Forelimb muscle (tissue), 1 donor: ENCODE measurements around the gene ELAVL2. TPM values are rescaled to one million over a fixed set of nuclear protein-coding genes. Genes with fewer than 3 reads are reported as not detected.
"Not testable (repeated sequence)": the region's sequence is repeated elsewhere in the genome, so short reads cannot be mapped to it uniquely, and the experiment has no call there.

Experiments used
- DNase-seq: peaks from one replicate; pipeline ENCODE4 v3.0.0-alpha.2; 2013; ENCODE audit warnings: low read depth
- polyA plus RNA-seq: library from polyadenylated mRNA; unstranded; fragments of 120-200 nt; gene quantifications from one replicate; pipeline ENCODE4 v1.2.1, GENCODE V29; 2013; ENCODE audit not compliant: insufficient read length

Gene ELAVL2
- polyA plus RNA-seq, 1 donor, result 1.3 TPM

DNA sequence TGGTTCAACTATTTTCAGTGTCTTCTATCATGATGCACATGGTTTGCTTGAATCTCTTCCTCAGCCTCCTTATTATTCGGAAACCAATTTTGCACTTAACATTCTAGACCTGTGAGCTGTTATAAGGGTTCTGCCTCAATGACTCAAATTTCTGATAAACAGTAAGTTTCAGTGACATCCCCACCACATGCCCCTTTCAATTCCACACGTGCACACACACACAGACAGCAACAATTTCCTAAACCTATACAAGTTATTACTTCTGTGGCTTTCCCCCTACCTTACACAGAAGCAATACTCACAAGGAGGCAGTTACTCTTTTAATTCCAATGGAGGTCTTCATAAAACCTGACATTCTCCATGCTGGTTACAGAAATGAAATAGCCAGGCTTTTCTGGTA, 102.4 kb downstream of the ELAVL2 start:
- DNase-seq, result no peak

DNA sequence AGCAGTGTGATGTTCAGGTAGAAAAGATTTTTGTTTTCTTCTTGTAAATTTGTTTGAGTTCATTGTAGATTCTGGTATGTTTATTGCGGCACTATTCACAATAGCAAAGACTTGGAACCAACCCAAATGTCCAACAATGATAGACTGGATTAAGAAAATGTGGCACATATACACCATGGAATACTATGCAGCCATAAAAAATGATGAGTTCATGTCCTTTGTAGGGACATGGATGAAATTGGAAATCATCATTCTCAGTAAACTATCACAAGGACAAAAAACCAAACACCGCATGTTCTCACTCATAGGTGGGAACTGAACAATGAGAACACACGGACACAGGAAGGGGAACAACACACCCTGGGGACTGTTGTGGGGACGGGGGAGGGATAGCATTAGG, 103.0 kb downstream of the ELAVL2 start:
- not testable (repeated sequence) for DNase-seq

DNA sequence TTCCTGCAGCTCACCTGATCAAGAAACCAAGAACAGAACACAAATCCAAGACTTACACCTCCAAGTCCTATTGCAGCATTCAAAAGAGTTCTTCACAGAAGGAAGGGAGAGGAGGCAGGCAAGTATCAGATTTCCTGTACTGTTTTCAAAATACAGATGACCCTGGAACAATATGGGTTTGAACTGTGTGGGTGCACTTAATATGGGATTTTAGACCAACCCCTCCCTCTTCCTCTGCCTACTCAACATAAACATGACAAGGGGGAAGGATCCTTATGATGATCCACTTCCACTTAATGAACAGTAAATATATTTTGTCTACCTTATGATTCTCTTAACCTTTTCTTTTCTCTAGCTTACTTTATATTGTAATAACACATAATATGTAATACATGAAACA, 104.6 kb downstream of the ELAVL2 start:
- DNase-seq, result no peak

DNA sequence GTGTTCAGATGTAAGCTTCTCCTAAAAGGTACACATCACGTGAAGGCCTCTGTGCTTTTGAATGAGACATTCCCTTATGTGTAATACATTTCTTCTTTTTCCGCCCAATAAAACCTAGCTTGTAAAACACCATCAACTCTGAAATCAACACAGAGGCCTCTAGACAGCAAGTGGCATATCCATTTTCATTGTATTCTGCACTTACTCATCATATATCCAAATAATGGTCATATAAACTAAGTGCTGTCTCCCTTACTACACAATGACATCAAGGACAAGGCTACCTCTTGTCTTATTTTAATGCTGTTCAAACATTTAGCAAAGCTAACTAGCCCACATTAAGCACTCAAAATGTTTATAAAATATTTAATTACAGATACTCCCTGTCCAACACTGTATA, 108.5 kb downstream of the ELAVL2 start:
- DNase-seq, result no peak

DNA sequence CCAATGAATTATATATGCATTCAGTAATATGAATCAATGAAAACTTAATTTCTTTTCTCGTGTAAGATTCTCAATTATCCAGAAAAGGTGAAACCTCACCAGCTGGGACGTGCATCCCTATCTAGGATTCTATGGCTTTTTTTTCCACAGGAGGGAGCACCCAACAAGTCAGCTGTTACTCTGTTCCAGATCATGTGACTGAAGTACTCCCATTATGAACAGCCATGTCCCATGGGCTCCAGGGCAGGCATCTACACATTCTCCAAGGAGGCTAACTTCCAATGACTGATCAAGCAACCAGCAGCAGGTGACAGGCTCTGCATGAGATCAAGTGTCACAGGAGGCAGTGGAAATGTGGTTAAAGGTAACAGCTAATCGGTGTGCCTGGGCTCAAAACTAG, 118.8 kb downstream of the ELAVL2 start:
- no peak for DNase-seq

DNA sequence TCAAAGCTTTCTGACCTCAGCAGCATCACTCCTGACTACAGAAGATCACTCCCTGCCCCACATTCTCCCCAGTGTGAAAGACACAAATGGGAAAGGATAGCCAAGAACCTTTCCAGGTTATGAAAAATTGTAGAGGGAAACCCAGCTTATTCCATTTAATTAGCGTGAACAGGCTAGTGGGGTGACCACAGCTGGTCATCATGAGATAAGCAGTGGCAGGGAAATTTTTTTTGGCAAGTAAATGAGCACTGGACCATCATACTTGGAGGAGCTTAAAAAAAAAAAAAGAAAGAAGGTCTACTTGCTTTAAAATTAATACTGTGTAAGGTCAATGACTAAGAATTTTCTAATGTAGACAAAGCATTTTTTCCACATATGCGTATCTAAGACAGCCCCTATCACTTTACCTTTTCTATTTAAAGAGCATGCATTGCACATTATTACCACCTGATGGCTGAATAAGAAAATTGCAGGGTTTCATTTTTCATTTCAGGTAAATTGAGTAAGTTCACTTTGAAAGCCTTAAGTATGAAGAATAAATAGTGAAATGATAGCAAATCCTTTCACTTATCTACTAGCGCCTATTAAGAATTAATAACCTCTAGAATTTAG, 123.6 kb downstream of the ELAVL2 start:
- no peak for DNase-seq

DNA sequence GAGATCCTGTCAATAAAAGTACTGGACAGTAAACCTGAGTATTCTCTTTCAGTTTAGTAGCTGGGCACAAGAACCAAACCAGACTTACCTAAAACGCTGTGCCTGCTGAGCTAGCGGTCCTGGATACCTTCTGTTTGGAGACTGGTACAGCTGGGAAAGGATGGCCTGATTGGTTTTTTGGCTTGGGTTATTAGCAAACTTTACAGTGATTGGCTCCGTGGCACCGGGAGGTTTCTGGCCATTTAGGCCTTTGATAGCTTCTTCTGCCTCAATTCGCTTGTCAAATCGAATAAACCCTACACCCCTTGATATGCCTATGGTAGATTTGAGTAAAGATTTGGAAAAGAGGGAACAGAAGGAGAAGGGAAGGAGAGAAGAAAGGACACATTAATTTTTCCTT, 124.7 kb downstream of the ELAVL2 start:
- DNase-seq, result no peak

DNA sequence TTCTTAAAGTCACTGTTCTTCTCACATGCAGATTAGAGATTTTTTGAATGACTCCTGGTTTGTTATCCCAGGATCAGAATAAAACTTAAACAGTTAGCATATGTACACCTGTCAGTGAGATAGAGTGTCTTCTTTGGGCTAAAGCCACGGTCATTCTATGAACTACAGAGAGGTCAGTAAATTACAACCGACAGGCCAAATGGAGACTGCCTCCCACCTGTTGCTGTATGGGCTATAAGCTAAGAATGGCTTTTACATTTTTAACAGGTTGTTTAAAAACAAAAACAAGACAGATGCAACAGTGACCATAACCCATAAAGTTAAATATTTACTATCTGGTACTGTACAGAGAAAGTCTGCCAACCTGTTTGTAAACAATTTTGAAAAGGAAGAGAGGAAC, 125.7 kb downstream of the ELAVL2 start:
- DNase-seq, result no peak

DNA sequence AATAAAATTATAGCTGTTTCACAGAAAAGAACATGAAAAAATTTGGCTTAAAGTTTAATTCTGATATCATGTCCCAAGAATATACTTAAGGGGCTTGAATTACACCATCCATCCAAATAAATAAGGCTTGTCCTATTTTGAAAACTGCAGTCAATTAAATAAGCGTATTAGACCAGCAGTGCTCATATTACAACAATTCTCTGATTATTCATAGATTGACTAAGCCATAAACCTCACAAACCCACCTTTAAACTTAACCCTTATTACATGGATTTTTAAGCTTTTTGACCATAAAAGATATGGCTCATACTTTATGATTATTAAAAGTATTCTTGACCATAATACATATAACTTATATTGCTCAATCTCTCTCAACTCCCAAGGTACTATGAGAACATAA, 127.9 kb downstream of the ELAVL2 start:
- no peak for DNase-seq

DNA sequence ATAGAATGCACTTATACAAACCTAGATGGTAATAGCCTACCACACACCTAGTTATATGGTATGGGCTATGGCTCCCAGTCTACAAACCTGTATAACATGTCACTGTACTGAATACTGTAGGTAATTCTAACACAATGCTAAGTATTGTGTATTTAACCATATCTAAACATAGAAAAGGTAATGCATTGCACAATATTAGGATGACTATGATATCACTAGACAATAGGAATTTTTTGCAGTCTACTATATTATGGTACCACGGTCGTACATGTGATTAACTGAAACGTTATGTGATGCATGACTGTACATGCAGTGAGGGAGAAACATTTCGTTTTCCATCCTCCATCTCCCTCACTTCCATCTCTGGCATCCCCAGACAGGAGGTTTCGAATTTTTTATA, 130.5 kb downstream of the ELAVL2 start:
- DNase-seq, result no peak

DNA sequence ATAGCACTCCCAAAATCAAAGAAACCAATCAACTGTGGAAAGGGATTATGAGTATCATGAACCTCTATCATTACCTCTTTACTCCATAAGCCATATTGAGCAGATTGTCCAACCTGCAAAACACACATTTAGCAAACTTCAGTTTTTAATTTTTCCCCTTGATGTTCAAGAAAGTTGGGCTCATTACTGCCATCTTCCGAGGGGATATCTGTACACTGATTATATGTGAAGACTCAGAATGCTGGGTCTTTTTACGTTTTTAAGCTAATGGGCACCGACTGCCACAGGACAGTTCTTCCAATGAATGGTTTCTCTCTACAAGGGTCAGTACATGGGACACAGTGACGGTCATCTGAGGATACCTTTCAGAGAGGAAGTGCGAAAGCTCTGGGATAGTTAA, 132.7 kb downstream of the ELAVL2 start:
- no peak for DNase-seq

DNA sequence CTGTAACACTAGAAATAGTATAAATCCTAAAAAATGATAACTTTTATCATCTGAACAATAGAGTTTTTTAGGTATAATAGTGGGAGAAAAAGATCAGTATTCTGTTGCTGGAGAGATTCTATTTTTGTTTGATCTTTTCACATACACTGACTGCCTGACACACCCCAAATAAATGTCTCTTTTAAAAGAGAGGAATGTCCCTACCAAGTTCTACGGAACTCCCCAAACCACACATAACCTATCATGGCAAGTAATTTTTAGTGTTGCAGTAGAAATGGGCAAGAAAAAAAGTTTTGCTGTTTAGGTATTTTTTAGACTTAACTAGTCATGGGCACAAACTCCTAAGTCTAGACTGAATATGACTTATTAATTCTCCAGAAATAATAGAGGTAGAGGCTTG, 139.1 kb downstream of the ELAVL2 start:
- DNase-seq, result no peak

DNA sequence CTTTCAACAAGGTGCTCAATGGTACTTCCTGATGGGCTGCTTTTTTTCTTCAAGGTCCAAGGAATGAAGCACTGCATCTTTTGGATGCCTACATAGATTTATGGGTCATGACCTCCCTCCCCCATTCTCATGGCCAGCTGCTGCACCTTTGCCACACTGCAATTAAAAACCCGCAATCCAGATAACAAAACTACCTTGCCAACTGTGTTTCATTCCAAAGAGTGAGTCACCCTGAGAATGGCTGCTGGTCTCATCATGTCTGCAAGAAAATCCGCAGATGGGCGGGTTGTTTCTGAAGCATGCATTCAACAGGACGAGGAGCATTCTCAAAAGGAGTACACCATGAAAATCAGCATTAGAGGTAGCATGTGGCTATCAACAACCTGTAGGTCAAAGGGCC, 139.8 kb downstream of the ELAVL2 start:
- DNase-seq, result no peak

DNA sequence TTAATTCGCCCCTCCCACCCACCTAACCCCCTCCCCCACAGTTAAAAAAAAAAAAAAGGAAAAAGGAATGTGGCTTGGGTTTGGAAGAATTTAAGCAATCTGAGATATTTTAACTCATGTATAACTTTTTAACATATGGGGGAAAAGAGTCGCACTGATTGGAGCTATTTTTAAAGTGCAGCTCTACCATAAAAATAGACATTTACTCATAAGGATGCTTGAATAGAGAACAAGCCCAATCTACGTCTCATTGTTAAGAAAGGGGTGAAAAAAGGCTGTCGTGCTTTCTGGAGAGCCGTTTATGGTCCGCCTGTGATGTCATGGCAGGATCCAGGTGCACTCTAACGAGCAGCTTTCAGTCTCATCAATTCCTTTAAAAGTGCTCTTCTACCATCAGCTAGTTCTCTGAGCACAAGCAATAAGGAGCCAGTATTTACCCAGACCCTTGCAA, 142.4 kb downstream of the ELAVL2 start:
- DNase-seq, result no peak

DNA sequence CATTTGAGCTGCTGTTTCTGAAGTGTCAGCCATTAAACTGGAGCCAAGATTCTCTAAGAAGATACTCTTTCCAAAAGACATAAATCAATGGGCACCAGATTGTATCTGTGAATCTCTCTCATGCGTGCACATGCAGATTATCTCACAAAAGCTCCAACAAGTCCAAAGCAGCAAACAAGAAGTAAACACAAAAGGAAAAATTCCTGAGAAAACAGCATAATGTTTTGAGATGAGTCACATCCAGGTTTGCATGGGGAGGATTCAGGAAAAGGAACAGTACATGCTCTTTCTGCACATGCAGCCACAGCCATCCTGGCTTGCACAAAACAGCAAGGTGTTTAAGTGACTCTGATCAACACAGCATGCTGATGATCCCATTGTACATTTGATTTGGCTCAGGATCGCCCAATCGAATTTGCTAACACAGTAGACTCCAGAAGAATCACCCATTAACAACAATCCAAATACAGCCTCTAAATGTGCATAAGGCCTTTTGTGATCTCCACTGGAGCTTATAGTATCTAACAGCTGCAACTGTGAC, 143.1 kb downstream of the ELAVL2 start:
- no peak for DNase-seq

DNA sequence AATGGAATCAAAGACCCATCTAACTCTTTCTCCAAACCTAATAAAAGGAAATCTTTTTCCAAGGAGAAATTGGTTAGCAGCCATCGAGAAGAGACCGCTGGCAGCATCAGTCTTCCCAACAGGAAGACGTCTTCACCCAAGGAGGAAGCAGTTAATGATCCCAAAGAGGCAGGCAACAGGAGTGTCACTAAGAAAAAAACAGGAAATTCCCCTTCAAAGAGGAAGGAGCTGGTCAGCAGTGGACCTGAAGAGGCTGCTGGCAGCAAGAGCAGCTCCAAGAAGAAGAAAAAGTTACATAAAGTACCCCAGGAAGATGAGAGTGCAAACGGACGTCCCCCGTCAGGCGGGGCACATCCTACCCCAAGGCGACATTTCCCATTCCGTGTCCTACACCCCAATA, 143.7 kb downstream of the ELAVL2 start:
- no peak for DNase-seq

DNA sequence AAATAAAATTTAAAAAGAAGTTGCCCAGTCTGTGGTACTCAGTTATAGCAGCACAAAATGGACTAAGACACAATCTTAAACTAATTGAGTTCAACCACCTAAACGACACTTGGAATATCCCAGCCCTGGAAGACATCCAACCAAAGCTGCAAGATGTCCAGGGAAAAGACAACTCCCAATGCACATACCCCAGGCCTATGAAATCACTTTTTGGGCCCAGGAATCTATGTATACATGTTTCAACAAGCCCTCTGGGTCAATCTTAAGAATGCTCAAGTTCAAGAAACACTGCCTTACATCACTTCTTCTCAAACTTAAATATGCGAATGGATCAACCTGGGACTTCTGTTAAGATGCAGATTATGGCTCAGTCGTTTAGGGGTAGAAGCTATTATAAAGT, 148.6 kb downstream of the ELAVL2 start:
- DNase-seq, result no peak

DNA sequence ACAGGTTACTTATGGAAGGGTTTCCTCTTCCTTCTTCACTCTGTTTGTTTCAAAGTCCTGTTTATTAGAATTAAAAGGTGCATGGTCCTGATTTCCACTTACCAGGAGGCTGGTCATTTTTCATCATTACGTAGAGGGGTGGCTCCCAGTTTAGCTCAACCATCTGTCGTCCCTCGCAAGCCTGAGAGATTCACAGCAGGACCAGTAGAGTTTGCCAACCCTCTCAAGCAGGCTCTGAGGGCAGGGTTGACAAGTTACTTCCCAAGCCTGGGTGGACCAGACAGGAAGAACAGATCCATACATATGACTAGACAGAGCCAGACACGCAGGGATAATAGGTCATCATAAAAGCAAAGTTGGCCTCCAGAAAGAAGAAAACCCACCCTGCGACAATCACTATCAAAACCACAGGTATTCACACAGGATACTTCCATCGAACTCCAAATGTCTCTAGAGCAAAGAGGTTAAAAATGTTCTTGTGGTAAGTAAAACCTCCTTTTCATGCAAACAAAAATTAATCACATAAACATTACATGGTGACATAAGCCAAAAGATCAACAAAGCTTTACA, 151.9 kb downstream of the ELAVL2 start:
- DNase-seq, result no peak

DNA sequence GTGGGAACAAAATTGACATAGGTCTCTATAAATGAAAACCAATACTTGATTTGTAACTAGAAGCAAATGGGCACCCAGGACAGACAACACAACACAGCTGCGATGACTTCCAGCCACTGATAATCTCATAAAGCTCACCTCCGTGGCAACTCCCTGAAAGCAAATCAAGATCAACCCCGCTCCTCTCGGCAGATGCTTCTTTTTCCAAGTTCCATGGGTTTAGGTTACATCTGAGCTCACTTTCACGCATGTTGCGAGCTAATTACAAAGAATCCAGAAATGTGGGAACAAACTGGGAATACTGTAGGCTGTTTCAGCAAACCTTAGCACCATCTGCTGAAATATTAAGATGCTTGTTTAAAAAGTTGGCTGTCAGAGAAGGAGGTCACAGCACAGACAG, 153.9 kb downstream of the ELAVL2 start:
- no peak for DNase-seq

DNA sequence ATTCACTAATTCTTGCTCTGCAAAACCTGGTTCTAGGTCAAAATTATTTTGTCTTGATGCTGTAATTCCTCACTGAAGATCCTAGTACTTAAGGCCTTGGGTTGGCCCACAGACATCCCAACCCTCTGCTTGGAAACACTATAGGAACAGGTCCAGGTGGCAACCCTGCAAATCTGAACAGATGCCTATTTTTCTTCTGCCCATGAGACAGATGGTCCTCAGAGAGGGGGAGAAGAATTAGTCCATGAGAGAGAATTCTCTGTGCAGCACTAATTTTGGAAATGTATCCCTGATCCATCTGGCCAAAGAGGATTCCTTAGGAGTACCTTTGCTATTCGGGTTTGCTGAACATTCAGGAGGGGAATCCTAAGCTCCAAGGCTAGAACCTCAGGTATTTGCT, 156.3 kb downstream of the ELAVL2 start:
- DNase-seq, result no peak

DNA sequence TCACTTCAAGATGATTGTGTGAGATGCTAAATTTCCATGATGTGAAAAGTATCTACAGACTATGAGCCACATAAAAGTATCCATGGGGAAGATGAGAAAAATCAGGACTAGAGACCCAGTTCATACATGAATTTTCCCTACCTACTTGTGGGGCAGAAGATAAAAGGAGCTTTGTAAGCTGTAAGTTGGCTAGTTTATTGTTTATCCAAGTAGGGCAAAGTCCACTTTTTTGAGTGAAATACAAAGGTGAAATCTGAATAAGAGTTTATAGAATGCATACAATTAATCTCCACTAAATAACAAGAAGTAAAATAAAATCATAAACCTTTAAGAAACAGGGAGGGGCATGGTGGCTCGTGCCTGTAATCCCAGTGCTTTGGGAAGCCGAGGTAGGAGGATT, 160.4 kb downstream of the ELAVL2 start:
- no peak for DNase-seq

DNA sequence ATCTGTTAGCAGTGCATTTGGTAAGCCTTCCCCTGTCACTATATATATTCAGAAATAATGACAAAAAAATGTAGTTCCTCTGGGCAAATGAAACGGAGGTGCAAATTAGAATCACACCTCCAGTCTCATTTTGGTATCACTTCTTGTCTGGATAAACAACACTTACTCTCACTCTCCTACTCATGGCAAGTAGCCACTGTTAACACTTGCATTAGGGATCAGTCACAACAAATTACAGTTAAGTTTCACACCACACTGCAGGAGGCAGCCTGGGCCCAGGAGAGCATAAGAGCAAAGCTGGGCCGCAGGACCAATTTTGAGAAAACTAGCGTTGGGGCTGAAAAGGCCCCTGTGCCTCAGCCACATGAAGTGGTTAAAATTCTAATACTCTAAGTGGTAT, 161.0 kb downstream of the ELAVL2 start:
- DNase-seq, result no peak

DNA sequence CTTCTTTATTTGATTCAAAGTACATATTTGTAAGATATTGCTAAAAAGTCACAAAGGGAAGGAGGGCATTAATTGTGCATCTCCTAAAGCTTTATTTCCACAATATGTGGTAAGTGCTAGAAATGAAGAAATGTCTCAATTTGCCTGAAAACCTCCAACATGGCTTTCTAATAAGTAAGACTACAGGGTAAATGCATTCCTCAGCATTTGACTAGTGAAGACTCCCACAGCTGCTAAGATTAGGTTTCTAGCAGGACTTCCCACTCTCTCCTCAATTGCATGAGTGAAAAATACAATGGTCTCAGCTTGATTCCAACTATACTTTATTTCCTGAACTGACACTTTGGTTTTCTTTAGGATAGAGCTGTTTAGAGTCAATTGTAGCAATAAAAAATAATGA, 162.1 kb downstream of the ELAVL2 start:
- DNase-seq, result no peak

DNA sequence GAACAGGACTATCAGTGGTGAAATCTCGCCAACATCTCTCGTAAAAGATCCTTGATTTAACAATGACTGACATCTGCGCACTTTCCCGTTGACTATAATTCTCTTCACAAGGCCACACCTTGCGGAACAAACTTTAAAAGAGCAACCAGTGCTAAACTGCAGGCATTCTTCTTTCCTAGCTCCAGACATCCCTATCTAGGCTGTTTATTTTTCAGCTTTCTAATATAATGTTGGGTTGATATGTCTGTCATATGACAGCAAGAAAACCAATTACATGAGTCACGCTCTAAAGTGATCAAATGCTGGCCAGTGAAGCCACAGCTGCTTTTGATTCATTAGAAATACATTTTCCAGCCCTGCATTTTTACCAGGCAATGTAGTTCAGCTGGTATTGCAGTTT, 162.5 kb downstream of the ELAVL2 start:
- no peak for DNase-seq
